CD4-positive, alpha-beta T cell (primary cell): ENCODE measurements around the gene MIPOL1. TPM values are rescaled to one million over a fixed set of nuclear protein-coding genes. Genes with fewer than 3 reads are reported as not detected.

Source experiments
- ATAC-seq: fragments of 200-7000 bp; cut with Tn5 transposase; one replicate; pipeline ENCODE4 v1.10.0; 2022; ENCODE audit warnings: mild to moderate bottlenecking; ENCODE audit not compliant: poor library complexity
- CTCF ChIA-PET: fragments of 350-600 bp; sonication (Branson Sonifier 250); formaldehyde crosslinking; loops from one replicate; lab custom pipeline; 2021; ENCODE audit warnings: antibody characterized with exemption, inconsistent platforms; lab: Charles Lee
- POLR2A ChIA-PET: fragments of 350-600 bp; sonication (Branson Sonifier 250); formaldehyde crosslinking; loops from one replicate; lab custom pipeline; 2021; ENCODE audit warnings: antibody characterized with exemption, inconsistent platforms; lab: Charles Lee
- DNase-seq, 14 experiments: peaks; one replicate each; pipeline ENCODE4 v3.0.0-alpha.2; 2013 to 2020; ENCODE audit warnings: mixed read lengths in 2 of 14
- H3K27ac ChIP-seq, 2 donors: one replicate each; pipeline versions ENCODE4 v1.5.1 to v1.7.0; 2013; ENCODE audit warnings: low read length in 2 of 2, low read depth in 1 of 2, mild to moderate bottlenecking in 1 of 2
- H3K27me3 ChIP-seq, 2 experiments: 1 replicate in 1 of 2; 2 replicates in 1 of 2; pipeline versions ENCODE4 v1.6.1 to v1.7.0; 2013; ENCODE audit warnings: low read length in 2 of 2, control low read depth in 1 of 2, mild to moderate bottlenecking in 1 of 2, moderate library complexity in 1 of 2; ENCODE audit not compliant: insufficient read depth in 2 of 2, control insufficient read depth in 1 of 2
- H3K36me3 ChIP-seq: one replicate; pipeline ENCODE4 v1.6.1; 2013; ENCODE audit warnings: low read length, control low read depth; ENCODE audit not compliant: insufficient read depth
- H3K4me1 ChIP-seq: one replicate; pipeline ENCODE4 v1.6.1; 2013; ENCODE audit warnings: low read length, control low read depth; ENCODE audit not compliant: insufficient read depth
- H3K4me3 ChIP-seq: one replicate; pipeline ENCODE4 v1.5.1; 2013; ENCODE audit warnings: mild to moderate bottlenecking, low read length, moderate library complexity
- H3K9me3 ChIP-seq, 2 experiments: 1 replicate in 1 of 2; 2 replicates in 1 of 2; pipeline versions ENCODE4 v1.6.1 to v1.7.0; 2013; ENCODE audit warnings: low read length in 2 of 2, mild to moderate bottlenecking in 2 of 2, control low read depth in 1 of 2, moderate library complexity in 1 of 2; ENCODE audit not compliant: control insufficient read depth in 1 of 2, insufficient read depth in 1 of 2
- H3K27ac Mint-ChIP-seq: one replicate; pipeline ENCODE4 v1.8.0; 2020; ENCODE audit warnings: mixed read lengths
- H3K27me3 Mint-ChIP-seq: one replicate; pipeline ENCODE4 v1.8.0; 2021; ENCODE audit warnings: mixed read lengths
- H3K36me3 Mint-ChIP-seq: one replicate; pipeline ENCODE4 v1.8.0; 2021; ENCODE audit warnings: low read depth, mixed read lengths
- H3K4me1 Mint-ChIP-seq: one replicate; pipeline ENCODE4 v1.8.0; 2021; ENCODE audit warnings: low read depth, mixed read lengths
- H3K4me3 Mint-ChIP-seq: one replicate; pipeline ENCODE4 v1.8.0; 2020; ENCODE audit warnings: mild to moderate bottlenecking, mixed read lengths
- H3K9me3 Mint-ChIP-seq: one replicate; pipeline ENCODE4 v1.8.0; 2020; ENCODE audit warnings: mixed read lengths
- intact Hi-C, 2 experiments: fragments of 100-400 bp; cut with DNase I in 1 of 2; cut with micrococcal nuclease in 1 of 2; formaldehyde crosslinking; loops; one replicate each; pipeline versions ENCODE4 v1.15.1 to v1.9.0; 2023 to 2025; cut with DNase I, micrococcal nuclease
- total RNA-seq, 174 experiments: library from RNA in 2 of 174; stranded (reverse) in 2 of 174; gene quantifications; one replicate each; pipeline ENCODE4 v1.2.3 and lab custom pipeline; 2021 to 2026
- TF ChIP-seq, protein P1 (sequence below): fragments of 200-600 bp; IDR thresholded peaks from one replicate; pipeline ENCODE4 v1.8.0; 2022; ENCODE audit warnings: antibody characterized with exemption, mild to moderate bottlenecking

MIPOL1 gene
- total RNA-seq, 2 experiments from 2014 or later = 0.30 TPM; not detected in 1

DNA sequence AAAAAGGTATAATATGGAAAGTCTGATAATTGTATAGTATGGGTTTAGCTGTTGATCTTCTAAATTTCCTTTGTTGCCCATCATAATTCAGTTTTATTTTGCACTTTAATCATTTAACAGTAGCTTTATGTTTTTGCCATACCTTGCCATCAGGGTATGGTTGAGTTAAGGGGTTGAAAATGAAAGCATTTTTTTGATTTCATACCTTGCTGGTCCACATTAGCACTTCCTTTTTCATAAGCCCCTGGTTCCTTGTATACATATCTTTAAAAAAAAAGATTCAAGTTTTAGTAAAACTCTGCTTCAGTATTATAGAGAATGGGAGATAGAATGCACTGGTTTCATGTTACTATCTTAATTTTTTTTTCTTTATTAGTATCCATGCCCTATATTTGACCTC, 71.1 kb downstream of the MIPOL1 start:
- Histone ChIP-seq H3K27ac (no peak overlapping the region), H3K4me3 (no peak overlapping the region), H3K9me3 (no peaks in the 10 kb centered on the region), H3K36me3 (no peaks in the 10 kb centered on the region), H3K4me1 (no peaks in the 10 kb centered on the region), H3K27me3 (no peaks in the 10 kb centered on the region)
- Mint-ChIP-seq H3K27ac (no peak overlapping the region), H3K27me3 (no peaks in the 10 kb centered on the region), H3K4me3 (no peak overlapping the region), H3K9me3 (no peaks in the 10 kb centered on the region), H3K4me1 (no peaks in the 10 kb centered on the region), H3K36me3 (no peaks in the 10 kb centered on the region)
- intact Hi-C loops = loop anchor here in 1 of 2 experiments (5.0 kb wide), 1 partner anchor 1749 kb away; no protein-coding TSS in a partner anchor
- no peak for DNase-seq
- CTCF ChIA-PET = no interaction called here
- TF ChIP-seq, protein P1, sequence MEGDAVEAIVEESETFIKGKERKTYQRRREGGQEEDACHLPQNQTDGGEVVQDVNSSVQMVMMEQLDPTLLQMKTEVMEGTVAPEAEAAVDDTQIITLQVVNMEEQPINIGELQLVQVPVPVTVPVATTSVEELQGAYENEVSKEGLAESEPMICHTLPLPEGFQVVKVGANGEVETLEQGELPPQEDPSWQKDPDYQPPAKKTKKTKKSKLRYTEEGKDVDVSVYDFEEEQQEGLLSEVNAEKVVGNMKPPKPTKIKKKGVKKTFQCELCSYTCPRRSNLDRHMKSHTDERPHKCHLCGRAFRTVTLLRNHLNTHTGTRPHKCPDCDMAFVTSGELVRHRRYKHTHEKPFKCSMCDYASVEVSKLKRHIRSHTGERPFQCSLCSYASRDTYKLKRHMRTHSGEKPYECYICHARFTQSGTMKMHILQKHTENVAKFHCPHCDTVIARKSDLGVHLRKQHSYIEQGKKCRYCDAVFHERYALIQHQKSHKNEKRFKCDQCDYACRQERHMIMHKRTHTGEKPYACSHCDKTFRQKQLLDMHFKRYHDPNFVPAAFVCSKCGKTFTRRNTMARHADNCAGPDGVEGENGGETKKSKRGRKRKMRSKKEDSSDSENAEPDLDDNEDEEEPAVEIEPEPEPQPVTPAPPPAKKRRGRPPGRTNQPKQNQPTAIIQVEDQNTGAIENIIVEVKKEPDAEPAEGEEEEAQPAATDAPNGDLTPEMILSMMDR = no peak
- no peak for ATAC-seq
- POLR2A ChIA-PET = no interaction called here

DNA sequence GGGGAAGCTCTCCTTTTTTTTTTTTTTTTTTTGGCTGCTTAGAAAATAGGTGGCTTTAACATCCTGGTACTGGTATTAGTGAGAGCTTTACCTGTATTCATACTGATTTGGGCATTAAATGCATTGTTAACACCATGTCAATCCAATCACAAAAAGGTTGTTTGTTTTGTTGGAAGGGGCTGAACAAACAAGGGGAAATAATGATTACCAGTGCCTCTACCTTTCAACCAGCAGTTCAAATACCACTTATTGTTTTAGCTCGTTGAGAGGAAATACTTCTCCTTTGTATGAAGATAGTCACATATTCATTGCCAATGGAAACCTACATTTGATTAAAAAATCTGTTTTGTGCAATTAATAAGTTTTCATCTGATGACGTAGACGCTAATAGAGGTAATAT, 72.9 kb downstream of the MIPOL1 start:
- H3K27me3 ChIP-seq = no peaks in the 10 kb centered on the region
- Mint-ChIP-seq H3K36me3 (no peaks in the 10 kb centered on the region), H3K27ac (no peak overlapping the region), H3K4me3 (no peak overlapping the region), H3K27me3 (no peaks in the 10 kb centered on the region), H3K4me1 (no peaks in the 10 kb centered on the region), H3K9me3 (no peaks in the 10 kb centered on the region)
- ChIA-PET POLR2A (no interaction called here), CTCF (no interaction called here)
- H3K4me3 ChIP-seq = no peak overlapping the region
- no peaks in the 10 kb centered on the region for H3K4me1 ChIP-seq
- no peak overlapping the region for H3K27ac ChIP-seq
- no peaks in the 10 kb centered on the region for H3K9me3 ChIP-seq
- ATAC-seq (no peak), DNase-seq (no peak)
- intact Hi-C loops = no loop called here
- TF ChIP-seq, protein P1 = no peak
- no peaks in the 10 kb centered on the region for H3K36me3 ChIP-seq

DNA sequence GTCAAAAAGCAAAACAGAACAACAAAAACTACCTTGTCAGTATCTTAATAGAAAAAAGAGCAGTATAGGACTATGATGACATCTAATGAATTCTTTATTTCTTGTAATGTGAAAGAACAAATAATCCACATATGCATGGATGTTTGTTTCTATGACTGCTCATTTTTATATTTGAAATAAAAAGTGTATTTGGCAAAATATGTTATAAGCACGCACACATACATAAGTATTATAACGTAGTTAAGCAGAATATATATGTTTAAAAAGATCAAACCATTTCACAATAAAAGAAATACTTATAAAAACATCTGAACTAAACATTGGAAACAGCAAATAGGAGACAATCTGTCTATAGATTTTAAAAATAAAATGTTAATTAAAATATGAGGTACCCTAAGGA, 74.8 kb downstream of the MIPOL1 start:
- Histone ChIP-seq H3K27me3 (no peaks in the 10 kb centered on the region), H3K9me3 (no peaks in the 10 kb centered on the region), H3K4me3 (no peak overlapping the region), H3K27ac (no peak overlapping the region), H3K4me1 (no peaks in the 10 kb centered on the region), H3K36me3 (no peaks in the 10 kb centered on the region)
- ATAC-seq (no peak), DNase-seq (no peak)
- Mint-ChIP-seq H3K27ac (no peak overlapping the region), H3K9me3 (no peaks in the 10 kb centered on the region), H3K4me1 (no peaks in the 10 kb centered on the region), H3K27me3 (no peaks in the 10 kb centered on the region), H3K4me3 (no peak overlapping the region), H3K36me3 (no peaks in the 10 kb centered on the region)
- POLR2A ChIA-PET = no interaction called here
- TF ChIP-seq, protein P1 = no peak
- CTCF ChIA-PET = no interaction called here
- intact Hi-C loops = no loop called here
